CD4-positive, alpha-beta T cell (primary cell): ENCODE results near the gene SLC13A3. TPM values are rescaled to one million over a fixed set of nuclear protein-coding genes. Genes with fewer than 3 reads are reported as not detected.

Experiments
- ATAC-seq: fragments of 200-7000 bp; cut with Tn5 transposase; one replicate; pipeline ENCODE4 v1.10.0; 2022; ENCODE audit warnings: mild to moderate bottlenecking; ENCODE audit not compliant: poor library complexity
- CTCF ChIA-PET: fragments of 350-600 bp; sonication (Branson Sonifier 250); formaldehyde crosslinking; loops from one replicate; lab custom pipeline; 2021; ENCODE audit warnings: antibody characterized with exemption, inconsistent platforms; lab: Charles Lee
- POLR2A ChIA-PET: fragments of 350-600 bp; sonication (Branson Sonifier 250); formaldehyde crosslinking; loops from one replicate; lab custom pipeline; 2021; ENCODE audit warnings: antibody characterized with exemption, inconsistent platforms; lab: Charles Lee
- DNase-seq, 14 experiments: peaks; one replicate each; pipeline ENCODE4 v3.0.0-alpha.2; 2013 to 2020; ENCODE audit warnings: mixed read lengths in 2 of 14
- H3K27ac ChIP-seq, 2 donors: one replicate each; pipeline versions ENCODE4 v1.5.1 to v1.7.0; 2013; ENCODE audit warnings: low read length in 2 of 2, low read depth in 1 of 2, mild to moderate bottlenecking in 1 of 2
- H3K27me3 ChIP-seq, 2 experiments: 1 replicate in 1 of 2; 2 replicates in 1 of 2; pipeline versions ENCODE4 v1.6.1 to v1.7.0; 2013; ENCODE audit warnings: low read length in 2 of 2, control low read depth in 1 of 2, mild to moderate bottlenecking in 1 of 2, moderate library complexity in 1 of 2; ENCODE audit not compliant: insufficient read depth in 2 of 2, control insufficient read depth in 1 of 2
- H3K36me3 ChIP-seq: one replicate; pipeline ENCODE4 v1.6.1; 2013; ENCODE audit warnings: low read length, control low read depth; ENCODE audit not compliant: insufficient read depth
- H3K4me1 ChIP-seq: one replicate; pipeline ENCODE4 v1.6.1; 2013; ENCODE audit warnings: low read length, control low read depth; ENCODE audit not compliant: insufficient read depth
- H3K4me3 ChIP-seq: one replicate; pipeline ENCODE4 v1.5.1; 2013; ENCODE audit warnings: mild to moderate bottlenecking, low read length, moderate library complexity
- H3K9me3 ChIP-seq, 2 experiments: 1 replicate in 1 of 2; 2 replicates in 1 of 2; pipeline versions ENCODE4 v1.6.1 to v1.7.0; 2013; ENCODE audit warnings: low read length in 2 of 2, mild to moderate bottlenecking in 2 of 2, control low read depth in 1 of 2, moderate library complexity in 1 of 2; ENCODE audit not compliant: control insufficient read depth in 1 of 2, insufficient read depth in 1 of 2
- H3K27ac Mint-ChIP-seq: one replicate; pipeline ENCODE4 v1.8.0; 2020; ENCODE audit warnings: mixed read lengths
- H3K27me3 Mint-ChIP-seq: one replicate; pipeline ENCODE4 v1.8.0; 2021; ENCODE audit warnings: mixed read lengths
- H3K36me3 Mint-ChIP-seq: one replicate; pipeline ENCODE4 v1.8.0; 2021; ENCODE audit warnings: low read depth, mixed read lengths
- H3K4me1 Mint-ChIP-seq: one replicate; pipeline ENCODE4 v1.8.0; 2021; ENCODE audit warnings: low read depth, mixed read lengths
- H3K4me3 Mint-ChIP-seq: one replicate; pipeline ENCODE4 v1.8.0; 2020; ENCODE audit warnings: mild to moderate bottlenecking, mixed read lengths
- H3K9me3 Mint-ChIP-seq: one replicate; pipeline ENCODE4 v1.8.0; 2020; ENCODE audit warnings: mixed read lengths
- intact Hi-C, 2 experiments: fragments of 100-400 bp; cut with DNase I in 1 of 2; cut with micrococcal nuclease in 1 of 2; formaldehyde crosslinking; loops; one replicate each; pipeline versions ENCODE4 v1.15.1 to v1.9.0; 2023 to 2025; cut with DNase I, micrococcal nuclease
- total RNA-seq, 174 experiments: library from RNA in 2 of 174; stranded (reverse) in 2 of 174; gene quantifications; one replicate each; pipeline ENCODE4 v1.2.3 and lab custom pipeline; 2021 to 2026
- TF ChIP-seq, protein P1 (sequence below): fragments of 200-600 bp; IDR thresholded peaks from one replicate; pipeline ENCODE4 v1.8.0; 2022; ENCODE audit warnings: antibody characterized with exemption, mild to moderate bottlenecking

The SLC13A3 gene
- total RNA-seq, 2 experiments from 2014 or later: 0.28 TPM; not detected in 1

GRCh38 chr20:46618316-46619100 is 32.8 kb downstream of the SLC13A3 start:
- Histone ChIP-seq H3K4me3 (no peak overlapping the region), H3K27ac (no peak overlapping the region), H3K36me3 (no peaks in the 10 kb centered on the region), H3K27me3 (peaks cover 0 to 5% of the 10 kb centered on the region in 2 experiments), H3K9me3 (no peaks in the 10 kb centered on the region), H3K4me1 (no peaks in the 10 kb centered on the region)
- H3K4me1 Mint-ChIP-seq: no peaks in the 10 kb centered on the region
- no peak for DNase-seq
- POLR2A ChIA-PET: no interaction called here
- H3K27ac Mint-ChIP-seq: no peak overlapping the region
- TF ChIP-seq, protein P1, sequence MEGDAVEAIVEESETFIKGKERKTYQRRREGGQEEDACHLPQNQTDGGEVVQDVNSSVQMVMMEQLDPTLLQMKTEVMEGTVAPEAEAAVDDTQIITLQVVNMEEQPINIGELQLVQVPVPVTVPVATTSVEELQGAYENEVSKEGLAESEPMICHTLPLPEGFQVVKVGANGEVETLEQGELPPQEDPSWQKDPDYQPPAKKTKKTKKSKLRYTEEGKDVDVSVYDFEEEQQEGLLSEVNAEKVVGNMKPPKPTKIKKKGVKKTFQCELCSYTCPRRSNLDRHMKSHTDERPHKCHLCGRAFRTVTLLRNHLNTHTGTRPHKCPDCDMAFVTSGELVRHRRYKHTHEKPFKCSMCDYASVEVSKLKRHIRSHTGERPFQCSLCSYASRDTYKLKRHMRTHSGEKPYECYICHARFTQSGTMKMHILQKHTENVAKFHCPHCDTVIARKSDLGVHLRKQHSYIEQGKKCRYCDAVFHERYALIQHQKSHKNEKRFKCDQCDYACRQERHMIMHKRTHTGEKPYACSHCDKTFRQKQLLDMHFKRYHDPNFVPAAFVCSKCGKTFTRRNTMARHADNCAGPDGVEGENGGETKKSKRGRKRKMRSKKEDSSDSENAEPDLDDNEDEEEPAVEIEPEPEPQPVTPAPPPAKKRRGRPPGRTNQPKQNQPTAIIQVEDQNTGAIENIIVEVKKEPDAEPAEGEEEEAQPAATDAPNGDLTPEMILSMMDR: no peak
- no peaks in the 10 kb centered on the region for H3K36me3 Mint-ChIP-seq
- CTCF ChIA-PET: no interaction called here
- intact Hi-C loops: no loop called here
- H3K27me3 Mint-ChIP-seq: peaks cover 25% of the 10 kb centered on the region
- no peak overlapping the region for H3K4me3 Mint-ChIP-seq
- ATAC-seq: no peak
- H3K9me3 Mint-ChIP-seq: no peaks in the 10 kb centered on the region

DNA sequence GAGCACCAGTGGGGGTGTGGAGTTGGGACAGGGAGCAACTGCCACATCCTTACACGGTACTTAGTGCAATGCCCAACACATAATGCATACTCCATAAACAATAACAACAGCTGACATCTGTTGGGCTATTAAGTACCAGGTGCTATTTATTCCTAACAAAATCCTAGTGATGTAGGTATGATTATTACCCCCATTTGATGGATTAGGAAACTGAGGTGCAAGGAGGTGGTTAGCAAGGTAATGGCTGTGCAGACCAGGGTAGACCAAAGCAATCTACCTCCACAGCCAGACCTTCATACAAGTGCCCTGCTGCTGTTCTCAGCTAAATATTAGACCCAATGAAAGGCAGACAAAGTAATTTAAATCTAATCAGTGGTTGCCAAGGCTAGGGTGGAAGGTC is 36.8 kb downstream of the SLC13A3 start:
- Histone ChIP-seq H3K36me3 (no peaks in the 10 kb centered on the region), H3K27ac (no peak overlapping the region), H3K9me3 (no peaks in the 10 kb centered on the region), H3K27me3 (peaks cover 0 to 2% of the 10 kb centered on the region in 2 experiments), H3K4me3 (no peak overlapping the region), H3K4me1 (no peaks in the 10 kb centered on the region)
- H3K36me3 Mint-ChIP-seq: no peaks in the 10 kb centered on the region
- intact Hi-C loops: no loop called here
- CTCF ChIA-PET: interaction anchor here (1.6 kb wide), 1 partner anchor 8 kb away, joined by 3 read pairs; no protein-coding TSS in a partner anchor
- H3K4me1 Mint-ChIP-seq: no peaks in the 10 kb centered on the region
- no peak overlapping the region for H3K27ac Mint-ChIP-seq
- H3K27me3 Mint-ChIP-seq: peaks cover 18% of the 10 kb centered on the region
- H3K9me3 Mint-ChIP-seq: peaks cover 3% of the 10 kb centered on the region
- no peak for ATAC-seq
- no peak for DNase-seq
- TF ChIP-seq, protein P1: no peak
- H3K4me3 Mint-ChIP-seq: no peak overlapping the region
- POLR2A ChIA-PET: no interaction called here

- no peak overlapping the region for H3K4me3 ChIP-seq
- ATAC-seq (no peak), DNase-seq (no peak)
- Mint-ChIP-seq H3K9me3 (peaks cover 3% of the 10 kb centered on the region), H3K27ac (no peak overlapping the region), H3K36me3 (no peaks in the 10 kb centered on the region), H3K4me1 (no peaks in the 10 kb centered on the region), H3K4me3 (no peak overlapping the region), H3K27me3 (peaks cover 14% of the 10 kb centered on the region)
- no peaks in the 10 kb centered on the region for H3K9me3 ChIP-seq
- H3K36me3 ChIP-seq: no peaks in the 10 kb centered on the region
- ChIA-PET POLR2A (no interaction called here), CTCF (no interaction called here)
- no peaks in the 10 kb centered on the region for H3K4me1 ChIP-seq
- TF ChIP-seq, protein P1: no peak
- intact Hi-C loops: no loop called here
- peaks cover 0 to 4% of the 10 kb centered on the region in 2 experiments for H3K27me3 ChIP-seq
- no peak overlapping the region for H3K27ac ChIP-seq
Measured at GRCh38 chr20:46610145-46610544, 41.1 kb downstream of the SLC13A3 start.
